Epidermal melanocyte (primary cell): ENCODE results near the gene AQP3.
"Not testable (repeated sequence)": the region's sequence is repeated elsewhere in the genome, so short reads cannot be mapped to it uniquely, and the experiment has no call there.

Source experiments
- DNase-seq: peaks from one replicate; pipeline ENCODE4 v3.0.0; 2011; ENCODE audit warnings: low spot score; ENCODE audit not compliant: insufficient read length

AQP3 gene

DNA sequence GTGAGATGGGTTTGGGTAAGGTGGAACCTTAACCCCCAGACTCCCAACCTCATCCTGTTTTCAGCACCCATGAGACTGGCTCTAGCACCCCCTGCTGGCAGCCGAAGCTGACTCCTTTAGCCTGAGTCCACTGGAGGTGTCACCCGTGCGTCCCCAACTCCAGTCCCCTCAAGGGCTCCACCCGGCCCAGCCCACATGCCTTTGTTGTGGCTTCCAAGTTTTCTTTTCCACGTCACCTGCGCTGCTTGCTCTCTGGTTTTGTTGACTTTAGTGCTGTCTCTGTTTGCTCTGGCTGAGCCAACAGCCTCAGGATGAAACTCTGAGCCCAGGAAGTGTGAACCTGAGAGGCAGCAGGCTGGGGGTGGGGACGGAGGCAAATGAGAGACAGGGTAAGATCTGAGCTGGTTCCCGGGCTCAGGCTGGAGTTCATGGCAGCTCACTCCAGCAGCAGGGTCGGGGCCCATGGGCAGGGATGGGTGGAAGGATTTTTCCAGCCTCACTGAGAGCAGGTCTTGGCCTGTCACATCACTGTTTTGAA, 31.8 kb downstream of the AQP3 start:
- no peak for DNase-seq

DNA sequence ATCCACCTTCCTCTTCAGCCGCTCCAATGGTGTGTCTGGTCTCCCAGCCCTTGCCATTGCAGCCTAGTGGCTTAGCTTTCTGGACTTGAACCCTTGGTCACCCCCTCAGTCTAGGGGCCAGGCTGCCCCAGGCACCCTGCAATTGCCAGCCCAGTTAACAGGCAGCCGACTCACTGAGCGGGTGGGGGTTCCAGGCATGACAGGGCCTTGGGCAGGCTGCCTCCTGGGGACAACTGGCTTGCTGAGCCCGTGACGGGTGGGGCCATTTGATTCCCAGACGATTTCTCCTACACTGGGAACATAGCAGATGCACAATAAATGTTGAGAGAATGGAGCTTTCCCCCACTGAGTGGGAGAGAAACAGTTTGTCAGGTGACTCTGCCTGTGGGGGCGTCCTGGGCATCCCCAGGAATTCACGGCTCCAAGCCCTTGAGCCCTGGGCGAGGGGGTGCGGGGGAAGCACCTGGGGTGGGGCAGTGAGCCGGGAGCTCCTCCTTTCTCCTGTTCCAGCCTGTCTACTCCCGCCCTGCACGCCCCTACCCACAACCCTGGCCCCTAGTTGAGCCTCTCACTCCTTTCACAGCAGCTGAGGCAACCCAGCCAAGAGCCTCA, 32.4 kb downstream of the AQP3 start:
- DNase-seq: no peak

DNA sequence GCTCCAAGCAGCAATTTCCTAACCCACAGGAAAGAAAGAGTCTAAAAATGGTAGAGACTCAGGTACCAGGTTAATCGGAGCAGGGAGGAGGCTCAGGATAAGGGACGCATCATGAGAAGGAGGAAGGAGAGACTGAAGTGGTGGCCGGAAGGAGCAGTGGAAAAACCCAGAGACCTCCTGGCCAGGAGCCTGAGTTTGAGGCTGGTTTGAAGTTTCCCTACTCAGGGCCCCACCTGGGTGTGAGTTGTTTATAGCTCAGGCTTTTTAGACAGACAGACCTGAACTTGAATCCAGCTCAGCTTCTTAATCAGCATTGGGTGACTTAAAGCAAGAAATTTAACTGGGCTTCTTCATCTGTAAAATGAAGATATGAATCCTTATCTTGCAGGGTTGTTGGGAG, 33.1 kb downstream of the AQP3 start:
- no peak for DNase-seq

DNA sequence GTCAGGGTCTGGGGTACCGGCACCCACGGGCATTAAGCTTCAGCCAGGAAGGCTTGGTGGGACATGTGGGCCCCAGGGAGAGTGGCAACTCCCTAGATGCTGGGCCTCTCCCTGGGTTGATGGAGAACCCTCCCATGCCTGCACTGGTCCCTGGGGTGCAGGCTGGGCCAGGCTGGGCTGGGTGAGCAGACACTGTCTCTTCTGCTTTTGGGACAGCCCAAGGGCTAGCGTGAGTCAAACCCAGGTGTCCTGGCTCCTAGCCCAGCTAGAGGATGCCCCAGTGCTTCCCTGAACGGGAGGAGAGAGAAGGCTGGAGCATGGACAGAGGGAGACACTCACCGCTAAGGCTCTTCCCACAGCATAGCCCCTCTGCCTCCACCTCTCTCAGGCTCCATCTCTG, 39.3 kb downstream of the AQP3 start:
- no peak for DNase-seq

DNA sequence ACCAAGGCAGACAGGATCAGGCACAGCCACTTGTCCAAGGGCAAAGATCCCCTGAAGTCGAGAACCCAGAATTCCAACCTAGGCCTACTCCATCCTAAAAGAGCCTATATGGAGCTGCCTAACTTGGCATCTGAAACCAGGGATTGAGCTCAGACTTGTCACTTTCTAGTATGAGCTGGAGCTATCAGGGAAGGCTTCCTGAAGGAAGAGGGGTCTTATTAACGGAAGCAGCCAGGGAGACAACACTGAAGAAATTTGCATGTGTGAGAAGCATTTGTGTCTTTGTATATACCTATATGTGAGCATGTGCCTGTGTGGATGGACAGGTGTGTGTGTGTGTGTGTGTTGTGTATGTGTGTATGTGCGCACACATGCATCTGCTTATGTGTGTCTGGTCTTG, 40.3 kb downstream of the AQP3 start:
- no peak for DNase-seq

DNA sequence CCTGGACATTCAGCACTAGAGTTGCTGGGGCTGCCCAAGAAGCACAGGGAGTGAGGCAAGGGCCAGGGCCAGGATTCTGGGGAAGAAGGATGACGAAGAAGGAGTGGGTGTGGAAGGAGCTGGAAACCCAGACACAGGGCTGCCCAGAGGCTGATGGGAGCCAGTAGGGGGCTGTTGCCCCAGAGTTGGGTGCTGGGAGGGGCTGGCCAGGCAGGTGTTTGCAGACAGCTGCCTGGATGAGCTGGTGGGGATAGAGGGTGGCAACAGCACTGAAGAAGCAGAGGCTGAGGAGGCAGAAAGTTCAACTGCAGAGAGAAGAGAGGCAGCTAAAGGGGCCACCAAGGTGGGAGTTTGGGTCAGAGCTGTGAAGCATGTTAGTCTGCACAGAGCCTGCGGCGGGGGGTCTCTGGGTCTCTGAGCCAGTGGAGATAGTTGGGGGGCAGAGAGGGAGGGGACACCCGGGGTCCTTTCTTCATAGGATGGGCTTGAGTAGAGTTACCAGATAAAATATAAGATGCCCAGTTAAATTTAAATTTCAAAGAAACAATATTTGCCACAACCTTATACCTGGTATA, 42.5 kb downstream of the AQP3 start:
- no peak for DNase-seq

DNA sequence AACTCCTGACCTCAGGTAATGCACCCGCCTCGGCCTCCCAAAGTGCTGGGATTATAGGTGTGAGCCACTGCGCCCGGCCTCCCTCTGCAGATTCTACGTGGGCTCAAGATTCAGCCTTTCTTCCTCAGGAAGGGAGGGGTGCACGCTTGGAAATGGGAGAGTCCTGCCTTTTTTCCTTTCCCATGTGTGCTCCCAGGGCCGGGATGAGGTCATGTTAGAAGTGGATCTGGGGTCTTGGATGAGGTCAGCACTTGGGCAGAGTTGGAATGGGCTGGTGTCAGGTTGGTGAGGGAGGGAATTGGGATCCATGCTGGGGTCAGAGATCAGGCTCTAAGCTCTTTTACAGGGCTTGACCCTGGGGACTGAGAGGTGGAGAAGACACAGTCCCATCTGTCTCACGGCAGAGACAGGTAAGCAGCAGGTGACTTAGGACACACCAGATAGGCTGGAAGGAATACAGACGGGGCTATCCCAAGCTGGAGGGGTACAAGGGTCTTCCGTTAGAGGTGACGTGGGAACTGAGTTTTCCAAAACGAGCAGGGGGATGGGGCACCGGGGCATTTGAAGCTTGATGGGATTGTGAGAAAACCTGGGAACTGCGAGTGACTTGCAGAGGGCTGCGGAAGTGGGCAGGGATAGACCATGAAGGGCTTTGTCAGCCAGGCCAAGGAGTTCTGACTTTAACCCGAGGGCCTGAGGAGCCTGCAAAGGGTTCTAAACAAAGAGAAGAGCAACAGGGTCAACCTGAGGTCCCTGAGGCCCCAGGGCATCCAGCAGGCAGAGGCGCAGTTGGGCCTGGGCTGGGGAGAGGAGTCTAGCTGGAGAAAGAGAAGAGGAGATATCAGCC, 43.2 kb downstream of the AQP3 start:
- no peak for DNase-seq

DNA sequence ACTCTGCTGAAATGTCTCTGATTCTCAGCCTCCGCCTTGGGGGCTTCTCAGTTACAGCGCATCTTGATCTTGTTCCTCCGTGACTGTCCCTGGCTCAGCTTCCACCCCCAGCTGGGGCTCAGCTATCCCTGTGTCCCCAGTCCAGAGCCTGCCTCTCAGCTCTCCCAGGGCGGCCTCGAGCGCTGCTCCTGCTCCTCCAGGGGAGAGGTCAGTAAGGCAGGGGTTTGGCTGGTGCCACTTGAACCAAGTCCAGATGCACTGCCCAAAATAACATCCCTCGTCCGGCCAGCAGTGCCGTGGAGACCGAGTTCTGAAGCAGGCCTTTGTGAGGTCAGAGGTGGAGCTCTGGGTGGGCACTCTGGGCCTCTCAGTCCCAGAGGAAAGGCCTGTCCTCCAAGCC, 45.0 kb downstream of the AQP3 start, which contains the start of gene AQP7:
Gene AQP7, minus strand, starts transcription at position 198 of the 400 bp plus-strand sequence. CDS start 1,306 bp downstream, outside the sequence.
- not testable (repeated sequence) for DNase-seq

DNA sequence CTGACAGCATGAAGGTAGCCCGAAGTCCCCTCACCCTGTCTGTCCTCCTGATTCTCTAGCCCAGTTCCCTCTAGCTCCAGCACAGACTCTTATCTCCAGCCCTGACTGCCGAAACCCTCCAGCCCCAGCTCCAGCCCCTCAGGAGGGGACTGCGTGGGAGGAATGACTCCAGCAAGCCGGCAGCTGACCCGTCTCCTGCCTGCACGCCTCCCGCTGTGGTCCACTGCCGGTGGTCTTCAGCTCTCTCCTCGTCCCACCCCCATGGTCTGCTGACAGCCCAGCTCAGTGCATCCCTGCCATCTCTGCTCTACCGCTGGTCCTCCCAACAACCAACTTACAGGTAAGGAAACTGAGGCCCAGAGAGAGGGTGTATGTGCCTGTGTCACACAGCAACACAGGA, 45.6 kb downstream of the AQP3 start:
- DNase-seq: not testable (repeated sequence)

DNA sequence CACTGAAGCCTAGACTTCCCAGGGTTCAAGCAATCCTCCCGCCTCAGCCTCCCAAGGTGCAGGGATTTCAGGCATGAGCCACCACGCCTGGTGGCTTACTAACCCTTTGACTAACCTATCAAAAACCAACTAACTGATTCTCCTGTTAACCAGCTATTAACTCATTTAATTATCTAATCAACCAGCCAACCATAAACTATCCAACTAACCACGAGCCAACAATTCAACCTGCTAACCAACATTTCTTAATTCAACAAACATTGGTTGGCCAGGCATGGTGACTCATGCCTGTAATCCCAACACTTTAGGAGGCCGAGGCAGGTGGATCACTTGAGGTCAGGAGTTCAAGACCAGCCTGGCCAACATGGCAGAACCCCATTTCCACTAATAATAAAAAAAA, 48.3 kb downstream of the AQP3 start:
- not testable (repeated sequence) for DNase-seq

DNA sequence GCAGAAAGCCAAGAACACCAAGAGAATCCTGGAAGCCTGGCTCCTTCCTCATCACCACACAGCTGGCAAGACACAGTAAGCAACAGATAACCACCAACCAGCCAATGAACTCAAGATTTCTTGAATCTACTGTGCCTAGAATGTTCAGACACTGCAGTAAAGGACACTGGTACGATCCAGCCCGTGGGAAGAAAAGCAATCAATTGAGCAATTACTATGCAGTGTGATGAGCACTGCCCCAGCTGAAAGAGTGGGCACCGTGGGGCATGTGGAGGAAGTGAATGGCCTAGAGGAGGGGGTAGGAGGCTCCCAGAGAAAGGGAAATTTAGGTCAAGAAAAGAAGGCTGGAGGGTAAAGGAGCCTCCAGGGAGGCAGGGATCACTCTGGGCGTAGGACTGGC, 49.6 kb downstream of the AQP3 start:
- DNase-seq: not testable (repeated sequence)

DNA sequence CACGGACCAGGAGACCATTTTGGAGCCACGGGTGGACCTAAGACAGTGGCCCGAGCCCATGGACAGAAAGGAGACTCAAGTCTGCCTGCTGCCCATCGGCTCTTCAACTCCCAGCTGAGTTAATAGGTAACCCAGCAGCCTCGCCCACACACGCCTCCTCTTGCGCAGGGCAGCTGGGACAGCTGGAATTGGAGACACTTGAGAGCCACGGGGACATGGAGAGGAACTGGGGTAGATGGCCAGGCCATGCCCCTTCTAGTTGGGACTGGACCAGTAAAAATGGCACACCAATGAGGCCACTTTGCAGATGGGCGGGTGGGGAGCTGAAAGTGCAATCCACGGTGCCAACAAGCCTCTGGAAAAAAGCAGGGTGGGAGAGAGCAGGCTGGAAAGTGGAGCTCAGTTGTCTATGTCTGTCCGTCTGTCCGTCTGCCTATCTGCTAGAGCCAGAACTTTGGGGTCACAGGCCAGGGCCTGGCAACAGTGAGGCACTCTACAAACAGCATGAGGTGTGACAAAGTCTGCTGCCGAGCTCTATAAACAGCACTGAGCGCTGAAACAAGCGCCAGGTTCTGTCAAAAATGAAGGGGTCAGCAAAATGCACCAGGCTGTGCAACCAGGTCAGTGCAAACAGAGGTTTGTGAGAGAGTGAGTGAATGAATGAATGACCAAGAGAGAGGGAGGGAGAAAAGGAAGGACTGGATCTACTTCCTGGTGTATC, 52.1 kb downstream of the AQP3 start:
- DNase-seq: not testable (repeated sequence)

DNA sequence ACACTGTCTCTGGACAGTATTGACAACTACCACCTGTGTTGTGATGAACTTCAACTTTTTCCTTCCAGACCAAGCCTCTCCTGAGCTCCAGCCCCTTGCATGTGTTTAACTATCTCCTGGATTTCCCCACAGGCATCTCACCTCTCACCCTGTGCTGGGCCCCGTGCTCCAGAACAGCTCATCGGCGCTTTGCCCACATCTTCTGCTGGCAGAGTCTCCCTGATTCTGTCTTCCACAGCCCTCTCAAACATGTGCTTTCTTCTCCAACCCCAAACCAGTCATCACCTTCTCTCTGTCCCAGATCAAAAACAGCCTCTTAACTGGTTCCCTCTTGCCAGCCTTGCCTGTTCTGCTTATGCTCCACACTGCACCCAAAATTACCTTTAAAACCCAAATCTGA, 53.4 kb downstream of the AQP3 start:
- not testable (repeated sequence) for DNase-seq

DNA sequence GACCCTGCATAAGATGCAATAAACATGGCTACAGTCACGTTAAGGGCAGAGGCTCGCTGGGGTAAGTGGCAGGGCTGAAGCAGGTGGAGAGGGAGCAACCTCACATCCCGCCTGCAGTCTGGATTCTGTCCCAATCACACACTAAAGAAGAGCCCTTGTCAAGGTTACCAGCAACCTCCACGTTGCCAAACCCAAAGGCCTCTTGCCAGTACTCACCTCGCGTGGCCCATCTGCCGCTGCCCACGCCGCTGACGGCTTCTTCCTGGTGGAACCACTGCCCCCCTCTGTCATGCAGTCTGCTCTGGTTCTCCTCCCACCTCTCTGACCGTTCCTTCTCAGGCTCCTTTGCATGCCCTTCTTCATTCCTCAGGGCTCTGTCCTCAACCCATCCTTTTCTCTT, 53.8 kb downstream of the AQP3 start:
- DNase-seq: no peak

DNA sequence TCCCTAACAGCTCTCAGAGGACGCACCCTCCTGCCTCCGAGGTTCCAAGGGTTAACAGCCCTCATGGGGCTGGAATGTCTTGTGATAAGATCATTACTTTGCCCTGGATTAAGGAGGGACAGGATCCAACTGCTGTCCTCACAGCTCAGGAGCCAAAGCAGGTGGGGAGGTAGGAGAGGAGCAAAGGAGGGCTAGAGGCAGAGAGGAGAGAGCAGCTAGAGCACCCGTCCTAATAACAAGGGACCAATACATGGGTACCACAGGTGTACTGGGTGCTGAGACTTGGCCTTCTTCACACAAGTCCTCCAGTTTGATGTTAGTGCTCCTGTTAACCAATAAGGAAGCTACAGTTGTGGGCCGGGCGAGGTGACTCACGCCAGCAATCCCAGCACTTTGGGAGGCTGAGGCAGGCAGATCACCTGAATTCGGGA, 54.8 kb downstream of the AQP3 start:
- not testable (repeated sequence) for DNase-seq
